Fibroblast of pulmonary artery (primary cell): ENCODE measurements around the gene ECI2.
"Not testable (repeated sequence)": the region's sequence is repeated elsewhere in the genome, so short reads cannot be mapped to it uniquely, and the experiment has no call there.

Experiments
- DNase-seq: peaks from one replicate; pipeline ENCODE4 v3.0.0-alpha.2; 2010; ENCODE audit warnings: low read depth
- H3K4me3 ChIP-seq: replicated peaks from 2 replicates; pipeline ENCODE4 v1.5.1; 2011; ENCODE audit warnings: low read depth, mild to moderate bottlenecking, control low read depth, low read length, moderate library complexity
- TF ChIP-seq, protein P1 (sequence below): IDR thresholded peaks from 2 replicates; pipeline ENCODE4 v1.5.1; 2011; ENCODE audit warnings: mild to moderate bottlenecking, control low read depth, low read length, inconsistent platforms; ENCODE audit errors: missing control alignments

Gene ECI2

DNA sequence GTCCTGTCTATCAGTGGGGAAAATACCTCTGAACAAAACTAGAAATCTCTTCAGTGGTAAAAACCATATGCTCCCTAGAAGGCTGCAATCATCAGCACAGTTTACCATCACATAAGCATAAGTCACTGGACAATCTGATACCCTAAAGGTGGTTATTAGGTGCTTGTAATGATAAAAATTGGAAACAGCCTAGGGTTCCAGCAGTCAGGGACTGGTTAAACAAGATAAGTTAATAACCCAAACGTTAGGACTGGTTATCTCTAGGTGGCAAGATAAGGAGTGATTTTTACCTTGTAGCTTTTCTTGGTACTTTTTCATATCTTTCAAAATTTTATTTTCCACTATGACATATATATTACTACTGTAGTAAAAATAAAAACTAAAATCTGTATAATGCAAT, 11.0 kb downstream of the ECI2 start:
- TF ChIP-seq, protein P1, sequence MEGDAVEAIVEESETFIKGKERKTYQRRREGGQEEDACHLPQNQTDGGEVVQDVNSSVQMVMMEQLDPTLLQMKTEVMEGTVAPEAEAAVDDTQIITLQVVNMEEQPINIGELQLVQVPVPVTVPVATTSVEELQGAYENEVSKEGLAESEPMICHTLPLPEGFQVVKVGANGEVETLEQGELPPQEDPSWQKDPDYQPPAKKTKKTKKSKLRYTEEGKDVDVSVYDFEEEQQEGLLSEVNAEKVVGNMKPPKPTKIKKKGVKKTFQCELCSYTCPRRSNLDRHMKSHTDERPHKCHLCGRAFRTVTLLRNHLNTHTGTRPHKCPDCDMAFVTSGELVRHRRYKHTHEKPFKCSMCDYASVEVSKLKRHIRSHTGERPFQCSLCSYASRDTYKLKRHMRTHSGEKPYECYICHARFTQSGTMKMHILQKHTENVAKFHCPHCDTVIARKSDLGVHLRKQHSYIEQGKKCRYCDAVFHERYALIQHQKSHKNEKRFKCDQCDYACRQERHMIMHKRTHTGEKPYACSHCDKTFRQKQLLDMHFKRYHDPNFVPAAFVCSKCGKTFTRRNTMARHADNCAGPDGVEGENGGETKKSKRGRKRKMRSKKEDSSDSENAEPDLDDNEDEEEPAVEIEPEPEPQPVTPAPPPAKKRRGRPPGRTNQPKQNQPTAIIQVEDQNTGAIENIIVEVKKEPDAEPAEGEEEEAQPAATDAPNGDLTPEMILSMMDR = no peak
- no peak for DNase-seq
- no peak overlapping the region for H3K4me3 ChIP-seq

DNA sequence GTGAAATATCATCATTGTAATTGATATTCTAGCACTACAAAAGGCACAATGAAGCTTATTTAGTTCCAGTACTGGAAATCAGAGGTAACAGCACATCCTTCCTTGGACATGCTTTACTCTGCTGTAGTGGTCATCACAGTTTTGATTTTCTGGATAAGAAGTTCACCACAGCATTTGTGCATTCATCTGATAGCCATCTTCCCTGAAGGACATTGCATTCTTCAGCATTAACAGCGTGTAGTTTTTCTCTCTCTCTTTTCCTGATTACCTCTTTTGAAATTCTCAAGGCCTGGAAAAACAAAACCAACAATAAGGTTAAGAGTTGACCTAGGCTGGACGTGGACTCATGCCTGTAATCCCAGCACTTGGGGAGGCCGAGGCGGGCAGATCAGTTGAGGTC, 19.6 kb downstream of the ECI2 start:
- no peak for DNase-seq
- no peak overlapping the region for H3K4me3 ChIP-seq
- TF ChIP-seq, protein P1 = no peak

DNA sequence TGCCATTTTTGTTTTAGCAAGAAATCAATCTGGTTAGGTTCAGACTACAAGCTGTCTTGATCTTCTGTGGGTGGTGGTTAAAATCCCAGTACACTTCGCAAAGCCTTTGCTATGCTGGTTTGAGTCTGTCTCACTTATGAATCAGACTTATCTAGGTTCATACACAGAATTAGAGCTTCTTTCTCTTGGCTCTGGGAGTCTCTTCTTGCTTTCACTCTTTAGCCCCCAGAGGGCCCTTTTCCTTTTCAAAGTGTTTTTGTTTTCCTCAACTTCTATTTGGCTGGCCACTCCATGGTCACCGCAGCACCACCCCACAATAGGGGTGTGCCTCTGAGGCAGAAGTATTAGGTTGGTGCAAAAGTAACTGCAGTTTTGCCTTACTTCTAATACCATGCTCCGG, 21.3 kb downstream of the ECI2 start:
- DNase-seq = no peak
- TF ChIP-seq, protein P1 = no peak
- H3K4me3 ChIP-seq = no peak overlapping the region

DNA sequence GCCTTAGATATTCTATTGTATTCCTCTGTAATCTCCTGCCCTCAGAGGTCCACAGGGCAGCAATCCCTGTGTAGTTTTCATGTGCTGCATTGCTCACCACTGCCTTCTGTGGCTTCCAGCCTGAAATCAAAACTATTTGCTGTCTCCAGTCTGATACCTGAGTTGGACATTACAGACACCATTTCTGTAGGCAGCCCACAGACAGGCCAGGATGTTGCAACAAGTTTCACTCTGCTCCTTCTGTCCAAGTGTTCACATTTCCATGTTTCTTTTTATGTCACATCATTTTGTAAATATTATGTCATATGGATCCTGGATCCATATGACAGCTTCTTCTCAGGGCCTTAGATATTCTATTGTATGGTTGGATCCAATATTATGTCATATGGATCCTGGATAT, 21.7 kb downstream of the ECI2 start:
- DNase-seq = no peak
- TF ChIP-seq, protein P1 = no peak
- no peak overlapping the region for H3K4me3 ChIP-seq

DNA sequence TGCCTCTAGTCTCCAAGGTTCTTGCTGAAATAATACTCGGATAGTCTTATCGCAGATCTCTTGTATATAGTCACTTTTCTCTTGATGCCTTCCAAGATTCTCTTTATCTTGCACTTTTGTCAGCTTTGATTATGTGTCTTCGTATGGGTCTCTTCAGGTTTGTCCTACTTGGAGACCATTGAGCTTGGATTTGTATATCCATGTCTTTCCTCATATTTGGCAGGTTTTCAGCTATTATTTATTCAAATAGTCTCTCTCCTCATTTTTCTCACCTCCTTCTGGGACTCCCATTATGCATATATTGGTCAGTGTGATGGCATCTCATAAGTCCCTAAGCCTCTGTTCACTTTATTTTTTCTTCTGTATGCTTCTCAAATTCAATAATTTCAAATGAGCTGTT, 23.0 kb downstream of the ECI2 start:
- TF ChIP-seq, protein P1 = no peak
- no peak overlapping the region for H3K4me3 ChIP-seq
- no peak for DNase-seq

DNA sequence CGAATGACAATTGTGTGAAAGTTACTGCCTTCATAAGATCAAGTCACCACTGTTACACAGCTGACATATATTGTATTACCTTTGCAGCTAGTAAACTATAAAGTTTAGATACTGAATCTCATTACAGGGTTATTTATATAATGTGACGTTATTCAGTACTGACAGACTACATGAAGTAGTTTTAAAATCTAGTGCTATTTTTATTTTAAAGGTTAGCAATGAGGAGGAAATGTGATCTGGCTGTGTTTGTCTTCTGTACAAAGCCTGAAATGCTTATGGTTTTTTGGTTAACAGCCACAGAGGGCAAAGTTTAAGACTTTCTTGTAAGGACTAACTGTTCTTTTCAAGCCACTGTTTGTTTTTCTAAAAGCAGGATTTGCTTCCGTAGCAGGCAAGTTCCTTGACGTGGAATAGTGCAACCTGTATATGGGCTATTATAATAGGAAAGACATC, 26.0 kb downstream of the ECI2 start:
- DNase-seq = peak; percentile 34
- H3K4me3 ChIP-seq = not testable (repeated sequence)

DNA sequence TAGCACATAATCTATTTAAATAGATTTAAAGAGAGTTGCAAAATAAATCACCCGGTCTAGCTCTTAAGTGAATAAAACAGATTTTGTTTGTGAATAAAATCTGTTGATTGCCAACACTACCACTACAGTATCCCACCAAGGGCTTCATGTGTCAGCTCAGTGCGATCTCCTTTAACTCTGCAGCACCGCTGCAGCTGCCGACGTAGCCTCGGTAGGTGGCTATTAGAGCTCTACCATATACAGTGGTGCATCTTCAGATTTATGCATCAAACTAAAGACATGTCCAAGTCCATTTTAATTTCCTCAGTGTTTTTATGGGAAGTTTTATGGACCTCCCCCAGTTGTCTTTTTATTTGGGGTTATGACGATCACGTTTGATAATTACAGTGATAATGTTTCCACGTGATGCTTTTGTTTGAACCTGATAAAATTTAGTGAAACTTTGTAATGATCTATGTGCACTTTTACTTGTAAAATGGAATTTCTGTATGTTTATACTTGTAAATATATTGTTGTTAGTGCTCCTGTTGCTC, 26.7 kb downstream of the ECI2 start:
- DNase-seq = no peak
- no peak overlapping the region for H3K4me3 ChIP-seq
- TF ChIP-seq, protein P1 = no peak
